IMR-90 (cell line): ENCODE measurements around the gene P3H1. TPM values are rescaled to one million over a fixed set of nuclear protein-coding genes. Genes with fewer than 3 reads are reported as not detected.

Source experiments
- ATAC-seq: fragments of 200-7000 bp; cut with Tn5 transposase; 2 replicates; pipeline ENCODE4 v1.9.1; 2020; ENCODE audit warnings: low read depth, mild to moderate bottlenecking, moderate library complexity
- BruUV-seq: library from RNA; stranded (reverse); fragments of 400-500 nt; replicated peaks from 2 replicates; lab custom pipeline; 2021; lab: Mats Ljungman, UMichigan
- CTCF ChIA-PET: fragments of 300-600 bp; formaldehyde crosslinking; extraction: SDS; loops from one replicate; lab custom pipeline; 2021; ENCODE audit warnings: antibody characterized with exemption; lab: Yijun Ruan, JAX
- POLR2A ChIA-PET: fragments of 300-600 bp; sonication (Branson Sonifier 250); formaldehyde crosslinking; loops from one replicate; lab custom pipeline; 2022; ENCODE audit warnings: antibody characterized with exemption; ENCODE audit not compliant: unreplicated experiment; lab: Charles Lee
- DNase-seq: peaks from one replicate; pipeline ENCODE4 v3.0.0; 2013
- H2AFZ ChIP-seq: replicated peaks from 2 replicates; pipeline ENCODE3; 2013; ENCODE audit warnings: low read length, mild to moderate bottlenecking; ENCODE audit not compliant: poor library complexity
- H2AK5ac ChIP-seq: 2 replicates; pipeline ENCODE4 v1.6.1; 2013; ENCODE audit warnings: low read depth, low read length, inconsistent platforms
- H2AK9ac ChIP-seq: replicated peaks from 2 replicates; pipeline ENCODE3; 2013; ENCODE audit warnings: mild to moderate bottlenecking, low read depth, low read length, moderate library complexity; ENCODE audit not compliant: poor library complexity
- H2BK120ac ChIP-seq: 2 replicates; pipeline ENCODE4 v1.6.1; 2013; ENCODE audit warnings: low read depth, low read length, inconsistent platforms
- H2BK15ac ChIP-seq: 3 replicates; pipeline ENCODE4 v1.6.1; 2013; ENCODE audit warnings: low read depth, low read length, inconsistent platforms
- H2BK20ac ChIP-seq: 2 replicates; pipeline ENCODE4 v1.6.1; 2013; ENCODE audit warnings: low read depth, mild to moderate bottlenecking, inconsistent platforms, low read length, moderate library complexity
- H2BK5ac ChIP-seq: 2 replicates; pipeline ENCODE4 v1.6.1; 2013; ENCODE audit warnings: mild to moderate bottlenecking, low read depth, low read length, inconsistent platforms; ENCODE audit not compliant: poor library complexity, severe bottlenecking
- H3K14ac ChIP-seq: replicated peaks from 2 replicates; pipeline ENCODE4 v1.6.1; 2013; ENCODE audit warnings: low read depth, low read length, inconsistent platforms
- H3K18ac ChIP-seq: 2 replicates; pipeline ENCODE4 v1.6.1; 2013; ENCODE audit warnings: low read depth, low read length, control low read depth
- H3K23ac ChIP-seq: 2 replicates; pipeline ENCODE4 v1.6.1; 2013; ENCODE audit warnings: low read depth, low read length, inconsistent platforms
- H3K27ac ChIP-seq: 2 replicates; pipeline ENCODE4 v1.5.1; 2013; ENCODE audit warnings: mild to moderate bottlenecking, control low read depth, low read length; ENCODE audit not compliant: insufficient read depth
- H3K27me3 ChIP-seq: 2 replicates; pipeline ENCODE4 v1.6.1; 2013; ENCODE audit warnings: low read length; ENCODE audit not compliant: control insufficient read depth, insufficient read depth
- H3K36me3 ChIP-seq: 2 replicates; pipeline ENCODE4 v1.6.1; 2013; ENCODE audit warnings: low read length, mixed read lengths; ENCODE audit not compliant: control insufficient read depth, insufficient read depth
- H3K4ac ChIP-seq: 2 replicates; pipeline ENCODE4 v1.6.1; 2013; ENCODE audit warnings: low read depth, low read length, inconsistent platforms
- H3K4me1 ChIP-seq: 2 replicates; pipeline ENCODE4 v1.6.1; 2013; ENCODE audit warnings: low read length, mixed read lengths; ENCODE audit not compliant: control insufficient read depth, insufficient read depth
- H3K4me2 ChIP-seq: 2 replicates; pipeline ENCODE4 v1.6.1; 2013; ENCODE audit warnings: low read depth, mild to moderate bottlenecking, control low read depth, low read length, moderate library complexity
- H3K4me3 ChIP-seq: 2 replicates; pipeline ENCODE4 v1.5.1; 2013; ENCODE audit warnings: low read depth, mild to moderate bottlenecking, control low read depth, low read length, moderate library complexity; ENCODE audit not compliant: insufficient read depth
- H3K56ac ChIP-seq: 2 replicates; pipeline ENCODE4 v1.6.1; 2013; ENCODE audit warnings: low read length, inconsistent platforms; ENCODE audit not compliant: insufficient read depth; ENCODE audit errors: extremely low read depth
- H3K79me1 ChIP-seq, 2 experiments: 2 replicates each; pipeline ENCODE4 v1.6.1; 2013; ENCODE audit warnings: low read length in 2 of 2, inconsistent platforms in 1 of 2, low read depth in 1 of 2
- H3K9ac ChIP-seq: 2 replicates; pipeline ENCODE4 v1.6.1; 2013; ENCODE audit warnings: low read depth, low read length, control low read depth
- H3K9me1 ChIP-seq: 2 replicates; pipeline ENCODE4 v1.6.1; 2013; ENCODE audit warnings: low read length, inconsistent platforms; ENCODE audit not compliant: insufficient read depth
- H3K9me3 ChIP-seq: 2 replicates; pipeline ENCODE4 v1.6.1; 2013; ENCODE audit warnings: low read length; ENCODE audit not compliant: control insufficient read depth, insufficient read depth
- H4K20me1 ChIP-seq: 2 replicates; pipeline ENCODE4 v1.6.1; 2013; ENCODE audit warnings: low read length, inconsistent platforms; ENCODE audit not compliant: insufficient read depth
- H4K5ac ChIP-seq: 2 replicates; pipeline ENCODE4 v1.6.1; 2013; ENCODE audit warnings: mild to moderate bottlenecking, low read depth, low read length, control low read depth
- H4K8ac ChIP-seq, 2 experiments: 2 replicates each; pipeline ENCODE4 v1.6.1; 2013; ENCODE audit warnings: low read depth in 2 of 2, low read length in 2 of 2, control low read depth in 1 of 2, inconsistent platforms in 1 of 2
- H4K91ac ChIP-seq: 2 replicates; pipeline ENCODE4 v1.6.1; 2013; ENCODE audit warnings: low read depth, low read length, inconsistent platforms; ENCODE audit not compliant: insufficient read depth
- BHLHE40 ChIP-seq: fragments of 150-350 bp; IDR thresholded peaks from 2 replicates; pipeline ENCODE4 v1.6.1; 2016; ENCODE audit warnings: mild to moderate bottlenecking, low read depth, low read length
- CHD1 ChIP-seq: IDR thresholded peaks from 2 replicates; pipeline ENCODE4 v1.6.1; 2012; ENCODE audit warnings: low read depth, low read length, improper control_type of control experiment
- FOS ChIP-seq: fragments of 150-350 bp; IDR thresholded peaks from 2 replicates; pipeline ENCODE4 v1.6.1; 2016; ENCODE audit warnings: low read depth, low read length
- MAFK ChIP-seq: IDR thresholded peaks from 2 replicates; pipeline ENCODE4 v1.6.1; 2012; ENCODE audit warnings: low read depth, low read length, improper control_type of control experiment
- MAZ ChIP-seq: IDR thresholded peaks from 2 replicates; pipeline ENCODE4 v1.6.1; 2012; ENCODE audit warnings: low read depth, mild to moderate bottlenecking, low read length, improper control_type of control experiment, moderate library complexity, borderline replicate concordance
- MXI1 ChIP-seq: IDR thresholded peaks from 2 replicates; pipeline ENCODE4 v1.6.1; 2012; ENCODE audit warnings: low read depth, mild to moderate bottlenecking, low read length, moderate library complexity, borderline replicate concordance
- NFE2L2 ChIP-seq: fragments of 150-350 bp; IDR thresholded peaks from 2 replicates; pipeline ENCODE4 v1.6.1; 2016; ENCODE audit warnings: low read depth, mild to moderate bottlenecking, low read length
- POLR2A ChIP-seq: IDR thresholded peaks from 2 replicates; pipeline ENCODE4 v1.6.1; 2012; ENCODE audit warnings: mild to moderate bottlenecking, low read depth, low read length
- RAD21 ChIP-seq: IDR thresholded peaks from 2 replicates; pipeline ENCODE4 v1.6.1; 2012; ENCODE audit warnings: low read length, improper control_type of control experiment
- RCOR1 ChIP-seq: IDR thresholded peaks from 2 replicates; pipeline ENCODE4 v1.6.1; 2012; ENCODE audit warnings: mild to moderate bottlenecking, low read length, improper control_type of control experiment; ENCODE audit not compliant: insufficient replicate concordance
- SMC3 ChIP-seq: fragments of 150-350 bp; IDR thresholded peaks from 2 replicates; pipeline ENCODE4 v1.6.1; 2016; ENCODE audit warnings: low read depth, mild to moderate bottlenecking, antibody characterized with exemption, low read length, moderate library complexity
- dilution Hi-C: fragments of 300-500 bp; cut with HindIII; formaldehyde crosslinking; loops from one replicate; pipeline ENCODE4 v1.14.3; 2018; ENCODE audit warnings: low sequenced_read_pairs; ENCODE audit not compliant: unreplicated experiment
- in situ Hi-C: fragments of 300-500 bp; cut with MboI; formaldehyde crosslinking; loops from 3 replicates; pipeline ENCODE4 v1.14.3; 2019; ENCODE audit warnings: low sequenced_read_pairs, inconsistent platforms, mixed read lengths
- intact Hi-C: fragments of 100-400 bp; cut with micrococcal nuclease; formaldehyde crosslinking; loops from 2 replicates; pipeline ENCODE4 v1.10.0; 2022
- polyA plus RNA-seq, 3 experiments: library from polyadenylated mRNA; depleted of rRNA; stranded (reverse); fragments of >200 nt; gene quantifications; 2 replicates each; pipeline ENCODE4 v1.2.3, GENCODE V29; 2012; ENCODE audit warnings: low replicate concordance in 1 of 3
- total RNA-seq: library from RNA; depleted of rRNA; stranded (reverse); fragments of >200 nt; gene quantifications from 2 replicates; pipeline ENCODE4 v1.2.3, GENCODE V29; 2012
- TF ChIP-seq, protein P1 (sequence below): conservative IDR thresholded peaks from 2 replicates; pipeline ENCODE4 v1.5.1; 2012; ENCODE audit warnings: mild to moderate bottlenecking, low read depth, low read length, improper control_type of control experiment
- TF ChIP-seq, protein P2 (sequence below): fragments of 150-350 bp; IDR thresholded peaks from 2 replicates; pipeline ENCODE4 v1.6.1; 2017; ENCODE audit warnings: mild to moderate bottlenecking, antibody characterized with exemption, low read length, low read depth
- TF ChIP-seq, protein P3 (sequence below): fragments of 150-350 bp; IDR thresholded peaks from 2 replicates; pipeline ENCODE4 v1.6.1; 2016; ENCODE audit warnings: low read depth, mild to moderate bottlenecking, low read length, moderate library complexity, borderline replicate concordance

The P3H1 gene
- total and polyA plus RNA-seq, 2 of the 4 experiments (the other 2 are of a cell fraction): 108 to 210 TPM

DNA sequence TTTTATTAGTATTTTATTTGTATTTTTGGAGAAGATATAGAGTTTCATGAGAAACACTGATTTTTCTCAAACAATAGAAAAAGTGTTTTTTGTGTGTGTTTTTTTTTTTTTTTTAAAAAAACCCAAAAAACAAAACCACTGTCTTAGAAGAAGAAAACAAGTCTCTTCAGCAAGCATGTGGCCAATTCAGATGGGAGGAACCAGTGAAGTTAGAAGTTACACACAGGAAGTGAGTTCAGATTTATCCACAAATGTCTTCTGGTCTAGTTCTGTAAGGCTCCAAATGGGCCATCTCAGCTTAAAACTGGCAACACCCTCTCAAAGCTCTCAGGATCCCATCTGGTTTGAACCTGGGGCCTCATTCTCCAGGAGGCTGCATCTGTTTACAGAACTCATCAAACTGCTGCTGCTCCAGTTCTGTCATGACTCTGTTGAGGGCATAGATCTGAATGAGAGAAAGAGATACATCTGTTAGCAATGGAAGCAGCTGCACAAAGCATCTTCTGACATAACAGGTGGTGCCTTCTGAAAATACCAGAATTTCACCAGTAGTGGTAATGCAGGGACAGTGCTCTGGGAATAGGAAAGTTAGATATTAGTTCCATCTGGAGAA lies 40.3 kb upstream of the P3H1 start:
- Histone ChIP-seq H2BK5ac (no peak overlapping the region), H2AK5ac (no peak overlapping the region), H3K56ac (no peak overlapping the region), H3K27ac (no peak overlapping the region), H3K36me3 (peaks cover 4% of the 10 kb centered on the region), H3K18ac (no peak overlapping the region), H3K23ac (no peak overlapping the region), H4K20me1 (no peaks in the 10 kb centered on the region), H2AFZ (no peak overlapping the region), H2BK15ac (no peak overlapping the region), H3K14ac (no peak overlapping the region), H4K91ac (no peak overlapping the region), H3K4me2 (no peak overlapping the region), H3K4ac (no peak overlapping the region), H3K9me3 (no peaks in the 10 kb centered on the region), H2BK120ac (no peak overlapping the region), H2AK9ac (no peak overlapping the region), H3K79me1 (peaks cover 0 to 5% of the 10 kb centered on the region in 2 experiments; a peak in 2 of 4 replicates), H4K5ac (no peak overlapping the region), H3K9ac (no peak overlapping the region), H3K4me3 (no peak overlapping the region), H2BK20ac (no peak overlapping the region), H3K4me1 (peaks cover 7% of the 10 kb centered on the region), H4K8ac (no peak overlapping the region), H3K27me3 (no peaks in the 10 kb centered on the region), H3K9me1 (0 out of 2 replicates have a peak, but pooled peaks cover 5% of the 10 kb centered on the region)
- no TSS peak for BruUV-seq
- ChIA-PET CTCF (interaction anchor here (0.9 to 1.2 kb wide), 2 partner anchors 9 to 16 kb away, joined by 3 to 6 read pairs; no protein-coding TSS in a partner anchor), POLR2A (no interaction called here)
- ATAC-seq (no peak), DNase-seq (no peak)
- dilution Hi-C loops (no loop called here), intact Hi-C loops (no loop called here), in situ Hi-C loops (no loop called here)
- TF ChIP-seq RCOR1: no peak
- TF ChIP-seq MXI1: no peak
- TF ChIP-seq BHLHE40: no peak
- TF ChIP-seq MAZ: no peak
- TF ChIP-seq, protein P1, sequence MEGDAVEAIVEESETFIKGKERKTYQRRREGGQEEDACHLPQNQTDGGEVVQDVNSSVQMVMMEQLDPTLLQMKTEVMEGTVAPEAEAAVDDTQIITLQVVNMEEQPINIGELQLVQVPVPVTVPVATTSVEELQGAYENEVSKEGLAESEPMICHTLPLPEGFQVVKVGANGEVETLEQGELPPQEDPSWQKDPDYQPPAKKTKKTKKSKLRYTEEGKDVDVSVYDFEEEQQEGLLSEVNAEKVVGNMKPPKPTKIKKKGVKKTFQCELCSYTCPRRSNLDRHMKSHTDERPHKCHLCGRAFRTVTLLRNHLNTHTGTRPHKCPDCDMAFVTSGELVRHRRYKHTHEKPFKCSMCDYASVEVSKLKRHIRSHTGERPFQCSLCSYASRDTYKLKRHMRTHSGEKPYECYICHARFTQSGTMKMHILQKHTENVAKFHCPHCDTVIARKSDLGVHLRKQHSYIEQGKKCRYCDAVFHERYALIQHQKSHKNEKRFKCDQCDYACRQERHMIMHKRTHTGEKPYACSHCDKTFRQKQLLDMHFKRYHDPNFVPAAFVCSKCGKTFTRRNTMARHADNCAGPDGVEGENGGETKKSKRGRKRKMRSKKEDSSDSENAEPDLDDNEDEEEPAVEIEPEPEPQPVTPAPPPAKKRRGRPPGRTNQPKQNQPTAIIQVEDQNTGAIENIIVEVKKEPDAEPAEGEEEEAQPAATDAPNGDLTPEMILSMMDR: no peak
- no peak for TF ChIP-seq POLR2A
- no peak for TF ChIP-seq NFE2L2
- TF ChIP-seq, protein P2, sequence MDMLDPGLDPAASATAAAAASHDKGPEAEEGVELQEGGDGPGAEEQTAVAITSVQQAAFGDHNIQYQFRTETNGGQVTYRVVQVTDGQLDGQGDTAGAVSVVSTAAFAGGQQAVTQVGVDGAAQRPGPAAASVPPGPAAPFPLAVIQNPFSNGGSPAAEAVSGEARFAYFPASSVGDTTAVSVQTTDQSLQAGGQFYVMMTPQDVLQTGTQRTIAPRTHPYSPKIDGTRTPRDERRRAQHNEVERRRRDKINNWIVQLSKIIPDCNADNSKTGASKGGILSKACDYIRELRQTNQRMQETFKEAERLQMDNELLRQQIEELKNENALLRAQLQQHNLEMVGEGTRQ: no peak
- no peak for TF ChIP-seq FOS
- TF ChIP-seq, protein P3, sequence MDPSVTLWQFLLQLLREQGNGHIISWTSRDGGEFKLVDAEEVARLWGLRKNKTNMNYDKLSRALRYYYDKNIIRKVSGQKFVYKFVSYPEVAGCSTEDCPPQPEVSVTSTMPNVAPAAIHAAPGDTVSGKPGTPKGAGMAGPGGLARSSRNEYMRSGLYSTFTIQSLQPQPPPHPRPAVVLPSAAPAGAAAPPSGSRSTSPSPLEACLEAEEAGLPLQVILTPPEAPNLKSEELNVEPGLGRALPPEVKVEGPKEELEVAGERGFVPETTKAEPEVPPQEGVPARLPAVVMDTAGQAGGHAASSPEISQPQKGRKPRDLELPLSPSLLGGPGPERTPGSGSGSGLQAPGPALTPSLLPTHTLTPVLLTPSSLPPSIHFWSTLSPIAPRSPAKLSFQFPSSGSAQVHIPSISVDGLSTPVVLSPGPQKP: no peak
- no peak for TF ChIP-seq RAD21
- no peak for TF ChIP-seq CHD1
- no peak for TF ChIP-seq MAFK
- no peak for TF ChIP-seq SMC3
